BLaER1 treated with 17β-estradiol and CSF1 and Interleukin-3, amounts not matched to agents 10 nM and 100 nM (cell line): Measurements from ENCODE around the gene ABCD3.
"Not testable (repeated sequence)": the region's sequence is repeated elsewhere in the genome, so short reads cannot be mapped to it uniquely, and the experiment has no call there.

ENCODE experiments used
- H3K27ac ChIP-seq, 11 experiments: shearing (Covaris generic); formaldehyde crosslinking; 2 replicates each; pipeline ENCODE4 v1.8.1; 2022
- H3K27me3 ChIP-seq, 11 experiments: shearing (Covaris generic); formaldehyde crosslinking; 2 replicates each; pipeline ENCODE4 v1.8.1; 2022
- H3K36me3 ChIP-seq, 11 experiments: shearing (Covaris generic); formaldehyde crosslinking; 2 replicates each; pipeline ENCODE4 v1.8.1; 2022
- H3K4me1 ChIP-seq, 10 experiments: shearing (Covaris generic); formaldehyde crosslinking; 2 replicates each; pipeline ENCODE4 v1.8.1; 2022
- H3K4me2 ChIP-seq, 11 experiments: shearing (Covaris generic); formaldehyde crosslinking; 2 replicates each; pipeline ENCODE4 v1.8.1; 2022
- H3K4me3 ChIP-seq, 10 experiments: shearing (Covaris generic); formaldehyde crosslinking; 2 replicates each; pipeline ENCODE4 v1.8.1; 2022
- H3K9ac ChIP-seq, 11 experiments: shearing (Covaris generic); formaldehyde crosslinking; 2 replicates each; pipeline ENCODE4 v1.8.1; 2022
- H3K9me3 ChIP-seq, 11 experiments: shearing (Covaris generic); formaldehyde crosslinking; replicated peaks in 1 of 11; 2 replicates each; pipeline ENCODE4 v1.8.1; 2022
- H4K20me1 ChIP-seq, 11 experiments: shearing (Covaris generic); formaldehyde crosslinking; 2 replicates each; pipeline ENCODE4 v1.8.1; 2022
- Cebpa-rat ChIP-seq, 11 experiments: shearing (Covaris generic); IDR thresholded peaks; 2 replicates each; pipeline ENCODE4 v1.8.1; 2022

The ABCD3 gene

GRCh38 chr1:94422115-94422820 is 4.1 kb downstream of the ABCD3 start:
- H3K4me2 ChIP-seq, result peak overlapping the region in 4 of 11 experiments; percentile 5 to 6 (median 5); a peak in 2 of 22 replicates
- H3K27me3 ChIP-seq, result peaks cover 17 to 24% (median 21%) of the 10 kb centered on the region in 11 experiments
- H3K4me3 ChIP-seq, result no peak overlapping the region
- no peak overlapping the region for H3K9ac ChIP-seq
- no peak overlapping the region for H3K27ac ChIP-seq
- H3K36me3 ChIP-seq, result no peaks in the 10 kb centered on the region
- peaks cover 15 to 68% (median 58%) of the 10 kb centered on the region in 11 experiments; a peak in 16 of 22 replicates for H4K20me1 ChIP-seq
- TF ChIP-seq Cebpa-rat (IDR thresholded peaks at IDR 0.05), result no peak
- peaks cover 14 to 30% (median 21%) of the 10 kb centered on the region in 10 experiments; a peak in 19 of 20 replicates for H3K4me1 ChIP-seq
- peaks cover 0 to 4% (median 0%) of the 10 kb centered on the region in 11 experiments; a peak in 3 of 22 replicates for H3K9me3 ChIP-seq

GRCh38 chr1:94425821-94426484 is 7.8 kb downstream of the ABCD3 start:
- Histone ChIP-seq H3K4me3 (0 out of 20 replicates have a peak overlapping the region, but pooled peaks of 1 of the 10 experiments have one; percentile 5), H3K4me1 (peaks cover 0 to 6% (median 0%) of the 10 kb centered on the region in 10 experiments; a peak in 2 of 20 replicates), H3K36me3 (peaks cover 0 to 21% (median 8%) of the 10 kb centered on the region in 11 experiments; a peak in 9 of 22 replicates), H3K27me3 (no peaks in the 10 kb centered on the region), H3K9me3 (peaks cover 11 to 33% (median 24%) of the 10 kb centered on the region in 11 experiments), H3K4me2 (peak overlapping the region in 4 of 11 experiments; percentile 3 to 52 (median 25); a peak in 6 of 22 replicates), H3K9ac (peak overlapping the region in 1 of 11 experiments; percentile 10; a peak in 1 of 22 replicates), H4K20me1 (peaks cover 9 to 42% (median 36%) of the 10 kb centered on the region in 11 experiments; a peak in 17 of 22 replicates), H3K27ac (no peak overlapping the region)
- TF ChIP-seq Cebpa-rat (IDR thresholded peaks at IDR 0.05), result no peak

GRCh38 chr1:94426485-94426870 is 8.3 kb downstream of the ABCD3 start:
- H3K27ac ChIP-seq, H3K4me3 ChIP-seq, H3K4me1 ChIP-seq, H3K4me2 ChIP-seq, H3K27me3 ChIP-seq, H3K9ac ChIP-seq: not testable (repeated sequence)
- Histone ChIP-seq H3K36me3 (peaks cover 0 to 21% (median 8%) of the 10 kb centered on the region in 11 experiments; a peak in 9 of 22 replicates), H4K20me1 (peaks cover 9 to 37% (median 31%) of the 10 kb centered on the region in 11 experiments; a peak in 17 of 22 replicates), H3K9me3 (peaks cover 11 to 38% (median 27%) of the 10 kb centered on the region in 11 experiments)

GRCh38 chr1:94428441-94428840 is 10.3 kb downstream of the ABCD3 start:
- no peak overlapping the region for H3K27ac ChIP-seq
- no peak overlapping the region for H3K4me3 ChIP-seq
- H3K9ac ChIP-seq, result no peak overlapping the region
- no peak overlapping the region for H3K4me2 ChIP-seq
- H4K20me1 ChIP-seq, result peaks cover 0 to 17% (median 11%) of the 10 kb centered on the region in 11 experiments; a peak in 15 of 22 replicates
- peaks cover 0 to 22% (median 8%) of the 10 kb centered on the region in 11 experiments; a peak in 9 of 22 replicates for H3K36me3 ChIP-seq
- H3K27me3 ChIP-seq, result no peaks in the 10 kb centered on the region
- TF ChIP-seq Cebpa-rat (IDR thresholded peaks at IDR 0.05), result no peak
- 0 out of 20 replicates have a peak, but pooled peaks cover 0 to 6% (median 0%) of the 10 kb centered on the region in 10 experiments for H3K4me1 ChIP-seq
- peaks cover 14 to 50% (median 33%) of the 10 kb centered on the region in 11 experiments for H3K9me3 ChIP-seq

GRCh38 chr1:94428927-94429528 is 10.8 kb downstream of the ABCD3 start:
- H3K4me2 ChIP-seq, H3K4me3 ChIP-seq, H3K9ac ChIP-seq, H3K4me1 ChIP-seq, H3K27ac ChIP-seq, H3K27me3 ChIP-seq: not testable (repeated sequence)
- H3K9me3 ChIP-seq, result peaks cover 14 to 50% (median 33%) of the 10 kb centered on the region in 11 experiments
- peaks cover 0 to 27% (median 8%) of the 10 kb centered on the region in 11 experiments; a peak in 9 of 22 replicates for H3K36me3 ChIP-seq
- H4K20me1 ChIP-seq, result peaks cover 0 to 11% (median 6%) of the 10 kb centered on the region in 11 experiments; a peak in 12 of 22 replicates

- not testable (repeated sequence) for H3K4me2 ChIP-seq, H4K20me1 ChIP-seq, H3K4me3 ChIP-seq, H3K27ac ChIP-seq, H3K4me1 ChIP-seq, H3K9ac ChIP-seq, H3K27me3 ChIP-seq
- Histone ChIP-seq H3K36me3 (peaks cover 0 to 37% (median 8%) of the 10 kb centered on the region in 11 experiments; a peak in 10 of 22 replicates), H3K9me3 (peaks cover 14 to 55% (median 38%) of the 10 kb centered on the region in 11 experiments)
Measured at GRCh38 chr1:94430066-94430465, 11.9 kb downstream of the ABCD3 start.

GRCh38 chr1:94433866-94434265 is 15.7 kb downstream of the ABCD3 start:
- no peak overlapping the region for H3K4me3 ChIP-seq
- peaks cover 39 to 77% (median 66%) of the 10 kb centered on the region in 11 experiments for H3K9me3 ChIP-seq
- peaks cover 6 to 58% (median 21%) of the 10 kb centered on the region in 11 experiments; a peak in 16 of 22 replicates for H3K36me3 ChIP-seq
- H3K27ac ChIP-seq, result no peak overlapping the region
- H3K9ac ChIP-seq, result no peak overlapping the region
- H3K27me3 ChIP-seq, result no peaks in the 10 kb centered on the region
- no peak for TF ChIP-seq Cebpa-rat (IDR thresholded peaks at IDR 0.05)
- no peak overlapping the region for H3K4me2 ChIP-seq
- no peaks in the 10 kb centered on the region; a peak in 3 of 22 replicates for H4K20me1 ChIP-seq
- no peaks in the 10 kb centered on the region for H3K4me1 ChIP-seq

- Histone ChIP-seq H3K27me3 (no peaks in the 10 kb centered on the region), H3K4me1 (no peaks in the 10 kb centered on the region), H3K4me3 (no peak overlapping the region), H3K27ac (no peak overlapping the region), H3K4me2 (no peak overlapping the region), H3K9me3 (peaks cover 34 to 75% (median 63%) of the 10 kb centered on the region in 11 experiments), H4K20me1 (no peaks in the 10 kb centered on the region; a peak in 3 of 22 replicates), H3K9ac (no peak overlapping the region), H3K36me3 (peaks cover 2 to 52% (median 18%) of the 10 kb centered on the region in 11 experiments; a peak in 13 of 22 replicates)
- TF ChIP-seq Cebpa-rat (IDR thresholded peaks at IDR 0.05), result no peak
Measured at GRCh38 chr1:94434365-94435045, 16.3 kb downstream of the ABCD3 start.
